ACHN (cell line): Measurements from ENCODE around the gene H1-8.
"Not testable (repeated sequence)": the region's sequence is repeated elsewhere in the genome, so short reads cannot be mapped to it uniquely, and the experiment has no call there.

ENCODE experiments used
- DNase-seq: peaks from one replicate; pipeline ENCODE4 v3.0.0-alpha.2; 2015
- in situ Hi-C: cut with HindIII; loops from 2 replicates; pipeline ENCODE4 v1.10.0; 2017; ENCODE audit warnings: low sequenced_read_pairs, low pct_ligation_motif_present, low pct_unique_long_range_greater_than_20kb

H1-8 gene

DNA sequence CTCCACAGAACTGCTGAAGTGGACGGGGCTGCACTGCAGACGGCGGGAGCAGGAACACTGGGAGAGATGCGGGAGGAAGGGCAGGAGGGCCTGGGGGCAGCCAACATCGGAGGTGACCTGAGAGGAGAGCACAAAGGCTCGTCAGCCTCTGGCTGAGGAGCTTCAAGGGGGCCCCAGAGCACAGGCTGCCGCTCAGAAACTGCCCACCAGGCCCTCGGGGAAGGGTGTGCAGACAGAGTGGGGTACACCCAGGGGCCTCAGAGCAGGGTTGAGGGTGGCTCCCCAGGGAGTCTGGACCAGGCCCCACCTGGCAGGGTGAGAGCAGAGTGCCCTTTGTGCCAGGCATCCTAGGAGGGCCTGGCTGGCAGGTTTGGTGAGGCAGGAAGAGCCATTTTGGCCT lies 29.3 kb upstream of the H1-8 start:
- DNase-seq = no peak
- in situ Hi-C loops = no loop called here

DNA sequence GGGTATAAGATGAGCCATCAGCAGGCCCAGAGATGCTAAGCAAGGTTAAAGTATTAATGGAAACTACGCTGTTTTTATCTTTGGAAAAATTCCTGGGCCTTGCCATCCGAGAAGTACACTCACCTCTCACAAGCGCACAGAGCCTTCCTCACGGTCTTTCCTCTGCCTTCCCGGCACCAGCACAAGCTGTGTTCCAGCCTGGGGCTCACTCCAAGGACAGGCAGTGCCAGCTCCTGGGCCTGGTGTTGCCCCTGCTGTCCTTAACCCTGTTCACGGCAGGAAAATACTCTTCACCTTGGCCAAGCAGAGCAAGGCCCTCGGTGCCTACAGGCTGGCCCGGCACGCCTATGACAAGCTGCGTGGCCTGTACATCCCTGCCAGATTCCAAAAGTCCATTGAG lies 28.9 kb upstream of the H1-8 start:
- in situ Hi-C loops = no loop called here
- no peak for DNase-seq

DNA sequence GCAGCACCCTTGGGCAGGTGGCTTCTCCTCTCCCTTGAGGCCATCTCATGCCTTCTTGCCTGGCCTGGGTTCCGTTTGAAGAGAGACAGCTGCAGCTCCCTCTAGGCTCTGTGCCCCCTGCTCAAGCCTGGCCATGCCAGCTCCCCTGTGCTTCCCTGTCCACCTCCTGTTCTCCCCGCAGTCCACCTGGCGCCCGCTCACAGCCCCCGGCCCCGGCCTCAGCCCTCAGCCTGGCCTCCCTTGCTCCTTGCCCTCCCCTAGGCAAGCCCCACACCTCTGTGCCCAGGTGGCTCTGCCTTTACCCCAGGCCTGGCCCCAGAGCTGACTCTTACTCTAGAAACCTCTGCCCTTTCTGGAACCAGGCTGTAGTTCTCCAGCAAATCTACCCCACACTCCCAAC lies 28.4 kb upstream of the H1-8 start:
- no peak for DNase-seq
- in situ Hi-C loops = no loop called here

DNA sequence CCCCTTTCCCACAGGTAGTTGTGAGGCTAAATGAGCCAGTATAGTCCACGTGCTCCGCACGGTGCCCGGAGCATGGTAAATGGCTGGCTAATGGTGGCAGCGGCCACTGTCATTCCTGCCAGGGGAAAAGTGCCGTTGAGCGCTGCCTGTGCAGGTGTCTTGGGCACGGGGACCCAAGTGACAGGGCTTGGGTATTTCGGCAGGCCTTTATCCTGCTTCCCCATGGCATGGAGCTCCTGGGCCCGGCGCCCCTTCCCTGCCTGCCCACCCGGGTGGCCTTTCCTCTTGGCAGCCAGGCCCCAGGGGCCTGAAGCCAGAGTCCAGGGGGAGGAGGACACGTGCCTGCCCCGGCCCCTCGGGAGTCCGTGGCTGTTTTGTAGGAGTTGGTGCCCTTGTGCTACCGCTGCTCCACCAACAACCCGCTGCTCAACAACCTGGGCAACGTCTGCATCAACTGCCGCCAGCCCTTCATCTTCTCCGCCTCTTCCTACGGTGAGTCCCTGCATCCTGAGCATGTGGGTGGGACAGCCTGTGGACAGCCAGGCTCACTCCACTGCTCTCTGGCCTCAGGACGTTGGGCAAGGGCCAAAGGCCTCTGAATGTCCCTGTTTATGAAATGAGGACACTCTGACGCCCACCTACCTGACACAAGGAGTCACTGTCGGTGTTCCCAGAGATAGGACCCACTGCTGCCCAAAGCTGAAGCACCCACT lies 27.7 kb upstream of the H1-8 start:
- in situ Hi-C loops, DNase-seq: not testable (repeated sequence)

DNA sequence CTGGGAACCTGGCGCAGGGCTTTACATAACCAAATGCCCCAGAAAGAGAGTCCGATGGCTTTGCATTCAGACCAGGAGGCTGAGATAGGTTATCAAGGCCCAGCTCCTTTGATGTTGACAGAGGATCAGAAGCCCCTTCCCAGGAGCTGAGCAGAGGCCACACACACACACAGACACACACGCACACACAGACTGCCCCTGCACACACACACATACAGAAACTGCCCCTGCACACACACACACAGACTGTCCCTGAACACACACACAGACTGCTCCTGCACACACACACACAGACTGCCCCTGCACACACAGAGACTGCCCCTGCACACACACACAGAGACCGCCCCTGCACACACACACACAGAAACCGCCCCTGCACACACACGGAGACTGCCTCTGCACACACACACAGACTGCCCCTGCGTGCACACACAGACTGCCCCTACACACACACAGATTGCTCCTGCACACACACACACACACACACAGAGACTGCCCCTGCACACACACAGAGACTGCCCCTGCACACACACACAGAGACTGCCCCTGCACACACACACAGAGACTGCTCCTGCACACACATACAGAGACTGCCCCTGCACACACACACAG lies 27.0 kb upstream of the H1-8 start:
- DNase-seq, in situ Hi-C loops: not testable (repeated sequence)

DNA sequence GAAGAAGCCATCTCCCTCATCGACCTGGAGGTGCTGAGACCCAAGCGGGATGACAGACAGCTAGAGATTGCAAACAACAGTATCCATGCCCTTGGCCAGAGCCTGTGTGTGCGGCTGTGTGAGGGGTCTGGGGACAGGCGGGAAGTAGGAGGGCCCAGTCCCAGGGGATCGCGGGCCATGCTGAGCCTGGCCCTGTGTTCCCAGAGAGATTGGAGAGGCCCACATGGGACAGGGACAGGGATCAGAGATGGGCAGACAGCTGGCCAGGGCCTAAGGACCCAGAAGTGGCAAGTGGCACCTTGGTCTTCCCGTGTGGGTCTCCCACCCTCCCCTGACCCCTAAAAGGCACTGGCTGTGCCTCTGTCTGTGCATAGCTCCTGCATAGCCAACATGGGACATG lies 25.5 kb upstream of the H1-8 start:
- no peak for DNase-seq
- in situ Hi-C loops = no loop called here

DNA sequence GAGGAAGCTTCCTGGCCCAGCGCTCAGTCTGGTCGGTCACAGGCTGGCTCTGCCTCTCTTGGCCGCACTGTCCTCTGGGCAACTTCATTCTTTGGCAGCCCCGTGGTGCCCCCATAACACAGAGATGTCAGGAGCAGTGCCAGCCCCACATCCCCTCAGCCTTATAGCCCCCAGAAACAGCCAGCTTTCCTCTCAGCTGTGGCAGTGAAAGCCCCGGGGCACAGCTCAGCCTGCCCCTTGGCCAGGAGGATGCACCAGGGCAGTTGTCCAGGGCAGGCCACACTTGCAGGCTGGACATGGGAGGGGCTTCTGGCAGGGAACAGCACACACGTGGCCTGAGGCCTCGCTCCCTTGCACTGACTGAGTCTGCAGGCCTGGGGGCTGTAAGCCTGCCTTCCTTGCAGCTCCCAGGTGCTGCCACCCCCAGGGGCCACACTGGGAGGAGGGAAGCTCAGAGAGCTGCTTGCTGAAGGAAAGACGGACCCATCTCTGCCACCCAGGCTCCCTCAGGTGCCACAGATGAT lies 24.9 kb upstream of the H1-8 start:
- DNase-seq = no peak
- in situ Hi-C loops = no loop called here

DNA sequence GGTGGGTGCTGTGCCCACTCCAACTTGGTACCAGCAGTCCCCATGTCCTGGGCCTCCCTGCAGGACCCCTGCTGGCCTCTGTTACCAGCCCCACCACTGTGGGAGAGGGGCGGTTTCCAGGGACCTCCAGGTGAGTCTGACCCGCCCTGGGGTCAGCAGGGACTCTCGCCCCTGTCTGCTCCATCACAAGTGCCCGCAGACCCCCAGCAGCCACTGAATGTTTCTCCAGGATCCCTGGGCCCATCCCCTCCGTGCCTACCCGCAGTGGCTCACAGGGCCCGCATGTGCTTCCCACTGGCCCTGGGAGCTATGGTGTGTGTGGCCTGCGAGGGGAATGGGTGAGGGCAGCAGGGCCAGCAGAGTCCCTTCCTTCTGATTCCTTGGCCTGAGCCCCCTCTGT lies 24.4 kb upstream of the H1-8 start:
- in situ Hi-C loops = no loop called here
- DNase-seq = no peak

DNA sequence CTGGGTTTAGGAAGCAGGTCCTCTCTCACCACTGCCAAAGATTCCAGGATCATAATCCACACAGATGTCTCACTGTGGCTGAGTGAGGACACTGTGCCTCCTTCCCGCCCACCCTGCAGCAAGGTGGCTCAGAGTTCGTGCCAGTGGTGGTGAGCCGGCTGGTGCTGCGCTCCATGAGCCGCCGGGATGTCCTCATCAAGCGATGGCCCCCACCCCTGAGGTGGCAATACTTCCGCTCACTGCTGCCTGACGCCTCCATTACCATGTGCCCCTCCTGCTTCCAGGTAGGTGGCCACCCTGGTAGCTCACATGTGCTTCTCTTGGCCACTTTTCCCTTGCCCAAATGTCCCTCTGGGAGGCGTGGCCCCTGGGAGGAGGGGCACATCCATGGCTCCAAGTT lies 23.5 kb upstream of the H1-8 start:
- in situ Hi-C loops = no loop called here

DNA sequence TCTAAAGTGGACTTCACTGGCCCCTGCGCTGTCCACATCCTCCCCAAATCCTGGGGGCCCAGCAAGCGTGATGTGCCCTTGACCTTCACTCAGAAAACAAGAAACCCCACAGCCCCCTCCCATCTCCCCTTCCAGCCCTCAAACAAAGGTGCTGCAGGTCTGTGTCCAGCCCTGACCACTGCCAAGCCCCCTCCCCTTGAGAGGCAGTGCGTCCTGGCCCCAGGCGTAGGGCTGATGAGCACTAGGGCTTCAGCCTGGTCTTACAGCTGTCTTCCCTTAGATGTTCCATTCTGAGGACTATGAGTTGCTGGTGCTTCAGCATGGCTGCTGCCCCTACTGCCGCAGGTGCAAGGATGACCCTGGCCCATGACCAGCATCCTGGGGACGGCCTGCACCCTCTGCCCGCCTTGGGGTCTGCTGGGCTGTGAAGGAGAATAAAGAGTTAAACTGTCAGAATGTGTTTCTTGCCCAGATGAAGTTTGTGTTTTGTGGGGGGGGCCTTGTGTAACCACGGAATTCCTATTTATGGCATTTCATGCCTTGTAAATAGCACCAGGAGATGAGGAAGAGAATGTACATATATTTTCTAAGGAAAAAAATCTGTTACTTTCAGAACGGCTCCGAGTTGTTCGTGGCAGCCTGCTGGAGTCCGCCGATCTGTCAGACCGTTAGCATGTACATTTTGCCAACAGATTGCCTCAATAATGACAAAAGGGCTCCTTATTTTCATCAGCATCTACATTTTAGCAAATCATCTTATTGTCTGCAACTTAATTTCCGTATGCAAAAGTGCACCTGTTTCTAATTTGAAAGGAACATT lies 22.9 kb upstream of the H1-8 start:
- no peak for DNase-seq
- in situ Hi-C loops = no loop called here

More for the DNA sequence above, 23.5 kb upstream of the H1-8 start:
- DNase-seq = no peak

DNA sequence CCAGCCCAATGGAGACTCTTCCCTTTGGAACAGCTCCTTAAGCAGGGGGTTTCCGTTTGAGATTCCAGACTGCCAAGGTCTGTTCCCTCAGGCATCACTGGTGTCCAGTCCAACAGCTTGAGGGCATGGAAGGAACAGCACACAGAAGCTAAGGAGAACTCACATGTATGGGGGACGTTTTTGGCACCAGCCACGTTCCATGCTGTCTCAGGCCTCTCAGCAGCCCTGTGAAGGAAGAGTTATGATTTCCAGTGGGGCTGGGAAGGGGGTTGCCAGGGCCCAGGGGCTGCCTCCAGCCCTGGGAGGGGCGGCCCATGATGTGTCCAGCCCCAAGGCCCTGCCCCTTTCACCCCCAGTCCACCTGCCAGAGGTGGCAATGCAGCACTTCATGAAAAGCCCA lies 22.0 kb upstream of the H1-8 start:
- in situ Hi-C loops = no loop called here
- no peak for DNase-seq

DNA sequence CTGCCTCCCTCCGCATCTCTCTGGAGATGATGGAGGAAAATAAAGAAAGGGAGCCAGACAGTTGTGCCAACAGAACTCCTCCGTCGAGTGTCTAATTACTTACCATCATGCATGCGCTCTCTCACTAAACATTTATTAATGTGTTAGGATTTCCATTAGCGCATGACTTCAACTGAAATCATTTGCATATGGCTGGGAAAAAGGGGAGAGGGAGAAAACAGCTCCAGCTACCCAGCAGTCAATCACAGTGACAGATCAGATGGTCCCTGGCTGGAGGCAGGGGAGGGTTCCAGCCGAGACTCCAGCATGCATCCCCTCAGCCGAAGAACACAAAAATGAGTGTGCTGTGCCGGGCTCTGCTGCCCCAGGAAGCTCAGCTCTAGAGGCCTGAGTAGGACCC lies 21.4 kb upstream of the H1-8 start:
- DNase-seq = no peak
- in situ Hi-C loops = no loop called here

DNA sequence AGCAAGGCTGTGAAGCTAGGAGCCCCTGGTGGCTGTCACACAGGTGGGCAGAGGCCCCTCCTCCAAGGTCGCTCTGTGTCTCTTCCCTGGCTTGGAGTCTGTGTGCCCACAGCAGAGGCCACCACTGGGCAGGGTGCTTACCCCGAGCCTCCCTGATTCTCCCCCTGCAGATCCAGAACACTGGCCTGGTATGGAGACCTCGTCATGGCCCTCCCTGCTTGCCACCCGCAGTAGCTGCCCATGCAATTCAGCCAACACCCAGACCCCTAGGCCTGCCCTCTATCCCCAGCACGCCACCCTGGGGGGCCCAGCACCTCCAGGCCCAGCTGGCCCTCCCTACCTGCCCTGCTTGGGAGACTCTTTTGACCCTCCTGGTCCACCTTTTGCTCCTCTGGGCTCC lies 20.0 kb upstream of the H1-8 start:
- DNase-seq = no peak
- in situ Hi-C loops = no loop called here

DNA sequence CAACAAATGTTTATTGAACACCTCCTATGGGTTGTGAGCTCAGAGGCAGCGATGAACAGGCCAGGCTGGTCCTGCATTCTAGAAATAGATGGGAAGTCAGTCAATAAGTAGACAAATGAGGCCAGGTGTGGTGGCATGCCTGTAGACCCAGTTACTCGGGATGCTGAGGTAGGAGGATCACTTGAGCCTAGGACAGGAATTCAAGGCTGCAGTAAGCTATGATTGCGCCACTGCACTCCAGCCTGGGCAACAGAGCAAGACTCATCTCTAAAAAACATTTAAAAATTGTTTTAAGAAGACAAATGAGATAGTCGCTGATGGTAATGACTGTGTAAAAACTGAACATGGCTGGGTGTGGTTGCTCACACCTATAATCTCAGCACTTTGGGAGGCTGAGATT lies 18.9 kb upstream of the H1-8 start:
- no peak for DNase-seq
- in situ Hi-C loops = no loop called here

DNA sequence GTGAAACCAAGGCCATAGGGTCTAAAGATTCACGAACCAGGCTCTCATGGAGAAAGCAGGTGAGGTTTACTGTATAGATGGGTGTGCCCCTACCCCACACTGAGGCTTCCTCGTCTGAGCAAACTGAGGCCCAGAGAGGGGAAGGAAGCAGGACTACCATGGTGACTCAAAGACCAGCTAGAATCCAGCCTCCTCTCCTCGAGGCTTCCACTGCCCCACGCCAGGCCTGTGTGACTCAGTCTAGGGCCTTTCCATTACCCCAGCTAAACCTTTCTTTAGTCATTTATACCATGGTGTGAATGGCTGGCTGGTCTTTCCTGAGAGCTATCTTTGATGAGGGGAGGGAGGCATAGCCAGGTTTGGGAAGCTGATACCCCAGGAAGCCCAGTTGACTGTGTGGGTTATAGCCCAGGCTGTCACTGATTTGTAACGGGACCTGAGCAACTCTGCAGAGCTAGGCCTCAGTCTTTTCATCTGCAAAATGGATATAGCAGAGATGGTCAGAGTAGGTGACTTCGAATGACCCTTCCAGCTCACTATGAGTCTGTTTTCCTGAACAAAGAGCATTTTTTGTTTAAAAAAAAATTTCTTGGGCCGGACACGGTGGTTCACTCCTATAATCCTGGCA lies 17.5 kb upstream of the H1-8 start:
- no peak for DNase-seq
- in situ Hi-C loops = no loop called here

DNA sequence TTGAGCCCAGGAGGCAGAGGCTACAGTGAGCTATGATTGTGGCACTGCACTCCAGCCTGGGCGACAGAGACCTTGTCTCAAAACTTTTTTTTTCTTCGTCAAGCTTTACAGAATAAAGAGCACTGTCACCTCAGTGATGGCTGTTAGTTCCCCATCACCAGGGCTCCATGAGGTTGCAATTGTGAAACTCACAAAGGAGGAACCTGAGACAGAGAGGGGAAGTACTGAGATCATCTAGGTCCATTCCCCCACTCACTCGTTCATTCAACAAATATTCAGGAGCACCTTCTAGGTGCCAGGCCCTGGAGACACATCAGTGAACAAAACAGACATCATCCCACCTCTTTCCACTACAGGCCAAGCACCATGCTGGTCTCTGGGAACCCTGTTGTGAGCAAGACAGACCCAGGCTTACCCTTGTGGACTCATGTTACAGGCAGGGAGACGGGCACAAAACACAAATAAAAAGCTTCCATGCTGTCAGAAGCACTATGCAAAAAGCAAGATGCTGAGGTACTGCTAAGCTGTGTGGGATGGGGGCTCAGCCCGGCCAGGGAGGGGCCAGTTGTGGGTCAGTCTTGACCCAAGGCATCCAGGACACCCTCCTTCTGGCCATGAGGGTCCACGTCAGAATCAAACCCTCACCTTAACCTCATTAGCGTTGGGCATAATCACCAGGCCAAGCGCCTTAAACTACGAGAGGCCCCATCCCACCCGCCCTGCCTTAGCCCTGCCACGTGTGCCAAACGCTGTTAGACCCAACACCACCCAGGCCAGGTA lies 16.7 kb upstream of the H1-8 start:
- in situ Hi-C loops = no loop called here
- no peak for DNase-seq

DNA sequence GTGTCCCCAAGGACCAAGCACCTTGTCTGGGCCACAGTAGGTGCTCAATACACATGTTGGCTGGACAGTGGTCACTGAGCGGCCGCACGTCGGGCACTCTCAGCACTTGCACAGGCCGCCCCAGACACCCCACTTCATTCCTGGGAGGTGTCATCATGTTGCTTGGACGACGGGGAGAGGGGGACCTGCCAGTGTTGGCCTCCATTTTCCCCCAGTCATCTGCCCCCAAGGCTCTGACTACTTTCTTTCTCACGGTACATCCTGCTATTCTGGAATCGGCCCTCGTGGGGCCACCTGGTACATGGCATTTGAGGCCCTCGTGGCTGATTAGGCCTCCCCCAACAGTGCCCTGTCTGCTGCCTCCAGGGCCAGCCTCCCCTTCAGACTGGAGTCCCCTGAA lies 15.7 kb upstream of the H1-8 start:
- in situ Hi-C loops = no loop called here
- no peak for DNase-seq

DNA sequence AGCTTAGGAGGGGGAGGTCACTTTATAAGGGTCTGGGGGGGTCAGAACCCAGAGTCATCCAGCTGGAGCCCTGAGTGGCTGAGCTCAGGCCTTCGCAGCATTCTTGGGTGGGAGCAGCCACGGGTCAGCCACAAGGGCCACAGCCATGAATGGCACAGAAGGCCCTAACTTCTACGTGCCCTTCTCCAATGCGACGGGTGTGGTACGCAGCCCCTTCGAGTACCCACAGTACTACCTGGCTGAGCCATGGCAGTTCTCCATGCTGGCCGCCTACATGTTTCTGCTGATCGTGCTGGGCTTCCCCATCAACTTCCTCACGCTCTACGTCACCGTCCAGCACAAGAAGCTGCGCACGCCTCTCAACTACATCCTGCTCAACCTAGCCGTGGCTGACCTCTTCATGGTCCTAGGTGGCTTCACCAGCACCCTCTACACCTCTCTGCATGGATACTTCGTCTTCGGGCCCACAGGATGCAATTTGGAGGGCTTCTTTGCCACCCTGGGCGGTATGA lies 14.3 kb upstream of the H1-8 start, which contains the start of gene RHO:
Gene RHO (plus strand): TSS at position 51 of the 512 bp plus-strand sequence. CDS start 95 bp downstream, at position 146.
- in situ Hi-C loops = no loop called here

More for the DNA sequence above, 14.3 kb upstream of the H1-8 start, which contains the start of gene RHO:
- DNase-seq = no peak
